K562 (cell line): ENCODE data around the gene ZNF264. TPM values are rescaled to one million over a fixed set of nuclear protein-coding genes. Genes with fewer than 3 reads are reported as not detected.
A peak's percentile ranks its signal among the peaks of the same experiment; 100 is the strongest.

Experiments used
- ARNT ChIP-seq, 2 experiments: fragments of 450-650 bp; IDR thresholded peaks; 2 replicates each; pipeline ENCODE4 v1.6.1; 2016; ENCODE audit warnings: mild to moderate bottlenecking in 1 of 2
- ATF6 ChIP-seq: sonication (generic); formaldehyde crosslinking; IDR thresholded peaks from 2 replicates; pipeline ENCODE4 v1.4.0; 2020; ENCODE audit warnings: mild to moderate bottlenecking, missing genetic modification reagents
- DLX4 ChIP-seq: fragments of 250-450 bp; sonication (Bioruptor Pico); IDR thresholded peaks from 2 replicates; pipeline ENCODE4 v1.6.1; 2021; ENCODE audit warnings: mild to moderate bottlenecking
- DNMT1 ChIP-seq: fragments of 450-650 bp; IDR thresholded peaks from 2 replicates; pipeline ENCODE4 v1.6.1; 2016; ENCODE audit warnings: antibody characterized with exemption, mild to moderate bottlenecking
- E2F5 ChIP-seq: sonication (generic); formaldehyde crosslinking; IDR thresholded peaks from 2 replicates; pipeline ENCODE4 v1.8.0; 2022; ENCODE audit warnings: mild to moderate bottlenecking, missing genetic modification reagents
- E2F6 ChIP-seq, 2 experiments: IDR thresholded peaks; 2 replicates each; pipeline ENCODE4 v1.6.1; 2011; ENCODE audit warnings: borderline replicate concordance in 1 of 2, control low read depth in 1 of 2, low read depth in 1 of 2, low read length in 1 of 2, mild to moderate bottlenecking in 1 of 2, mixed read lengths in 1 of 2, moderate library complexity in 1 of 2; ENCODE audit not compliant: insufficient read depth in 1 of 2, insufficient read length in 1 of 2, poor library complexity in 1 of 2, severe bottlenecking in 1 of 2; ENCODE audit errors: extremely low read depth in 1 of 2
- E2F8 ChIP-seq: fragments of 450-650 bp; IDR thresholded peaks from 2 replicates; pipeline ENCODE4 v1.7.1; 2018; ENCODE audit warnings: mild to moderate bottlenecking, low read depth; ENCODE audit not compliant: partially characterized antibody
- FOXK1 ChIP-seq: sonication (generic); formaldehyde crosslinking; IDR thresholded peaks from 2 replicates; pipeline ENCODE4 v1.8.0; 2022; ENCODE audit warnings: missing genetic modification reagents, mild to moderate bottlenecking, borderline replicate concordance
- FOXP4 ChIP-seq: sonication (generic); formaldehyde crosslinking; IDR thresholded peaks from 2 replicates; pipeline ENCODE4 v1.8.0; 2022; ENCODE audit warnings: mild to moderate bottlenecking, missing genetic modification reagents, borderline replicate concordance
- HES1 ChIP-seq: fragments of 450-650 bp; IDR thresholded peaks from 2 replicates; pipeline ENCODE4 v1.6.1; 2016; ENCODE audit warnings: low read depth, mild to moderate bottlenecking, moderate library complexity
- PHF8 ChIP-seq: fragments of 200-600 bp; sonication (generic); IDR thresholded peaks from 2 replicates; pipeline ENCODE4 v1.6.1; 2012; ENCODE audit warnings: mixed run types, mild to moderate bottlenecking, inconsistent platforms, low read length, moderate library complexity, borderline replicate concordance
- ZNF408 ChIP-seq: fragments of 250-450 bp; sonication (Bioruptor Pico); IDR thresholded peaks from 2 replicates; pipeline ENCODE4 v1.4.0; 2020; ENCODE audit warnings: low read depth, mild to moderate bottlenecking, moderate library complexity
- polyA plus RNA-seq, 8 experiments: library from polyadenylated mRNA; depleted of rRNA in 4 of 8; stranded (reverse) in 5 of 8; unstranded in 3 of 8; fragments of >200 nt; fragmentation: Nextera tagmentation in 2 of 8; fragmentation: Illumina TruSeq in 1 of 8; extraction: Ambion mirVana in 2 of 8; extraction: Trizol in 1 of 8; gene quantifications; 2 replicates each; pipeline versions ENCODE4 v1.2.1 to v1.2.3, GENCODE V29; 2011 to 2014; ENCODE audit warnings: inconsistent platforms in 1 of 8, missing spikeins in 1 of 8
- total RNA-seq, 7 experiments: library from RNA; depleted of rRNA in 6 of 7; stranded (reverse); fragments of >200 nt in 6 of 7; fragmentation: Illumina TruSeq in 2 of 7; extraction: Trizol in 2 of 7; gene quantifications; 2 replicates each; pipeline versions ENCODE4 v1.2.1 to v1.2.3, GENCODE V29; 2011 to 2021; ENCODE audit warnings: low replicate concordance in 1 of 7

Gene ZNF264
- total and polyA plus RNA-seq, 9 of the 15 experiments (the other 6 are each of a cell fraction or from before 2014, with no cell fraction given), result 0.08 to 7.9 (median 1.3) TPM

GRCh38 chr19:57240311-57241090 is 49.2 kb downstream of the ZNF264 start, which contains the start of gene ZNF805 (continued):
- peak in 1 of 2 experiments; percentile 66 for TF ChIP-seq E2F6 (IDR thresholded peaks at IDR 0.05; ENCODE audit: borderline replicate concordance in 1 of 2, extremely low read depth in 1 of 2, insufficient read depth in 1 of 2, insufficient read length in 1 of 2, low read depth in 1 of 2, low read length in 1 of 2, poor library complexity in 1 of 2, severe bottlenecking in 1 of 2)
- TF ChIP-seq E2F5, result no peak
- TF ChIP-seq DLX4 (CRISPR knock-in tag), result no peak
- TF ChIP-seq HES1, result no peak
- TF ChIP-seq FOXK1 (CRISPR knock-in tag), result no peak
- TF ChIP-seq ZNF408 (CRISPR knock-in tag), result no peak
- no peak for TF ChIP-seq ARNT (IDR thresholded peaks at IDR 0.05)
- TF ChIP-seq FOXP4, result 0 out of 2 replicates have a peak, but pooled peaks have one; percentile 23
- TF ChIP-seq PHF8, result peak; percentile 94; the same call in 1 of the 2 replicates
- TF ChIP-seq DNMT1, result no peak
- TF ChIP-seq E2F8, result peak; percentile 79
- TF ChIP-seq ATF6 (CRISPR knock-in tag), result no peak
